GM18873 (cell line): ENCODE results near the gene KRTAP10-2.
"Not testable (repeated sequence)": the region's sequence is repeated elsewhere in the genome, so short reads cannot be mapped to it uniquely, and the experiment has no call there.

ENCODE experiments used
- ATAC-seq: cut with Tn5 transposase; IDR thresholded peaks from one replicate; pipeline ENCODE4 v1.9.1; 2021; ENCODE audit warnings: mild to moderate bottlenecking, moderate library complexity, moderate number of reproducible peaks; ENCODE audit not compliant: unreplicated experiment, low FRiP score

Gene KRTAP10-2

DNA sequence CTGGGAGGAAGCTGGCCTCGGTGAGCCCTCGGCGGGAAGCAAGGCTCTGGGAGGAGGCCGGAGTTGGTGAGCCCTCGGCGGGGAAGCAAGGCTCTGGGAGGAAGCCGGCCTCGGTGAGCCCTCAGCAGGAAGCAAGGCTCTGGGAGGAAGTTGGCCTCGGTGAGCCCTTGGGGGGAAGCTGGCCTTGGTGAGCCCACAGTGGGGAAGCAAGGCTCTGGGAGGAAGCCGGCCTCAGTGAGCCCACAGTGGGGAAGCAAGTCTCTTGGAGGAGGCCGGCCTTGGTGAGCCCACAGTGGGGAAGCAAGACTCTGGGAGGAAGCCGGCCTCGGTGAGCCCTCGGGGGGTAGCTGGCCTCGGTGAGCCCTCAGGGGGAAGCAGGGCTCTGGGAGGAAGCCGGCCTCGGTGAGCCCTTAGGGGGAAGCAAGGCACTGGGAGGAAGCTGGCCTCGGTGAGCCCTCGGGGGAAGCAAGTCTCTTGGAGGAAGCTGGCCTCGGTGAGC lies 47.4 kb downstream of the KRTAP10-2 start:
- ATAC-seq: no peak

GRCh38 chr21:44503006-44503889 lies 48.1 kb downstream of the KRTAP10-2 start:
- not testable (repeated sequence) for ATAC-seq

GRCh38 chr21:44502171-44502958 lies 48.9 kb downstream of the KRTAP10-2 start:
- no peak for ATAC-seq
